NCI-H446 treated with DMSO at 0.1 percent for 48 hours (cell line): ENCODE results near the gene PCMTD2.
"Not testable (repeated sequence)": the region's sequence is repeated elsewhere in the genome, so short reads cannot be mapped to it uniquely, and the experiment has no call there.

ENCODE experiments used
- DNase-seq: peaks from one replicate; lab custom pipeline; 2025; lab: John Stamatoyannopoulos, UW

PCMTD2 gene

GRCh38 chr20:64286447-64287263 is 31.1 kb downstream of the PCMTD2 start:
- not testable (repeated sequence) for DNase-seq

- not testable (repeated sequence) for DNase-seq
These were observed 31.7 kb downstream of the PCMTD2 start for GRCh38 chr20:64287264-64287590.

- not testable (repeated sequence) for DNase-seq
These were observed 36.6 kb downstream of the PCMTD2 start for GRCh38 chr20:64292167-64292566.

GRCh38 chr20:64303086-64303485 is 47.5 kb downstream of the PCMTD2 start:
- not testable (repeated sequence) for DNase-seq

- DNase-seq = not testable (repeated sequence)
These were observed 58.2 kb downstream of the PCMTD2 start for GRCh38 chr20:64313761-64314160.

GRCh38 chr20:64315381-64315780 is 59.8 kb downstream of the PCMTD2 start:
- DNase-seq = not testable (repeated sequence)

- DNase-seq = not testable (repeated sequence)
These were observed 60.3 kb downstream of the PCMTD2 start for GRCh38 chr20:64315884-64316283.

- not testable (repeated sequence) for DNase-seq
These were observed 61.0 kb downstream of the PCMTD2 start for GRCh38 chr20:64316415-64317083.

GRCh38 chr20:64317331-64317730 is 61.8 kb downstream of the PCMTD2 start:
- not testable (repeated sequence) for DNase-seq

- not testable (repeated sequence) for DNase-seq
These were observed 62.5 kb downstream of the PCMTD2 start for GRCh38 chr20:64318056-64318455.

GRCh38 chr20:64322031-64322789 is 66.7 kb downstream of the PCMTD2 start:
- not testable (repeated sequence) for DNase-seq
